ENCODE results near the gene RAD51AP2. TPM values are rescaled to one million over a fixed set of nuclear protein-coding genes. Genes with fewer than 3 reads are reported as not detected.

RAD51AP2 gene
- total RNA-seq, 4 donors from 2014 or later: not detected

DNA sequence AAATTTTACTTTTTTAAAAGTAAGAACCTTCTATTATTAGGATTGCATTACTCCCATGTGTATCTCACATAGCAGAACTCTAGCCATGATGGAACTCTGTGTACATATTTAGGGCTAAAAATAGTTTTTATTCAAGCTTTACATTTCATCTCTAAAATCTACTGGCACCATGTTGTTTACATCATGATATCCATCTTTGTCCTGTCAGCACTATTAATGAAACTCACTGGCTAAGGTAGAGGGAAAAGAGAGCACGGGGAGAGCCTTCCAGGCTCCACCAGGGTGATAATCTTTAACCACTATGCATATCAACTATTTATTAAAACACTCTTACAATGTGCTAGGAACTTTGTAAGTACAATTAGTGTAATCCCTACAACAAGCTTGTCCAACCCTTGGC is 34.7 kb downstream of the RAD51AP2 start:
- Histone ChIP-seq H3K36me3 (no peaks in the 10 kb centered on the region), H3K4me3 (no peak overlapping the region), H3K27ac (no peak overlapping the region), H3K9me3 (no peaks in the 10 kb centered on the region), H3K27me3 (no peaks in the 10 kb centered on the region), H3K4me1 (no peaks in the 10 kb centered on the region)
- TF ChIP-seq EP300 (IDR thresholded peaks at IDR 0.05) (no peak), POLR2A (IDR thresholded peaks at IDR 0.05) (no peak)
- TF ChIP-seq, protein P1, sequence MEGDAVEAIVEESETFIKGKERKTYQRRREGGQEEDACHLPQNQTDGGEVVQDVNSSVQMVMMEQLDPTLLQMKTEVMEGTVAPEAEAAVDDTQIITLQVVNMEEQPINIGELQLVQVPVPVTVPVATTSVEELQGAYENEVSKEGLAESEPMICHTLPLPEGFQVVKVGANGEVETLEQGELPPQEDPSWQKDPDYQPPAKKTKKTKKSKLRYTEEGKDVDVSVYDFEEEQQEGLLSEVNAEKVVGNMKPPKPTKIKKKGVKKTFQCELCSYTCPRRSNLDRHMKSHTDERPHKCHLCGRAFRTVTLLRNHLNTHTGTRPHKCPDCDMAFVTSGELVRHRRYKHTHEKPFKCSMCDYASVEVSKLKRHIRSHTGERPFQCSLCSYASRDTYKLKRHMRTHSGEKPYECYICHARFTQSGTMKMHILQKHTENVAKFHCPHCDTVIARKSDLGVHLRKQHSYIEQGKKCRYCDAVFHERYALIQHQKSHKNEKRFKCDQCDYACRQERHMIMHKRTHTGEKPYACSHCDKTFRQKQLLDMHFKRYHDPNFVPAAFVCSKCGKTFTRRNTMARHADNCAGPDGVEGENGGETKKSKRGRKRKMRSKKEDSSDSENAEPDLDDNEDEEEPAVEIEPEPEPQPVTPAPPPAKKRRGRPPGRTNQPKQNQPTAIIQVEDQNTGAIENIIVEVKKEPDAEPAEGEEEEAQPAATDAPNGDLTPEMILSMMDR (IDR thresholded peaks at IDR 0.05): no peak
- no peak for DNase-seq (ENCODE audit: low spot score in 2 of 2)
- WGBS, 2 donors: 65 to 83% methylated on average over 1 of the region's 1 CpG

DNA sequence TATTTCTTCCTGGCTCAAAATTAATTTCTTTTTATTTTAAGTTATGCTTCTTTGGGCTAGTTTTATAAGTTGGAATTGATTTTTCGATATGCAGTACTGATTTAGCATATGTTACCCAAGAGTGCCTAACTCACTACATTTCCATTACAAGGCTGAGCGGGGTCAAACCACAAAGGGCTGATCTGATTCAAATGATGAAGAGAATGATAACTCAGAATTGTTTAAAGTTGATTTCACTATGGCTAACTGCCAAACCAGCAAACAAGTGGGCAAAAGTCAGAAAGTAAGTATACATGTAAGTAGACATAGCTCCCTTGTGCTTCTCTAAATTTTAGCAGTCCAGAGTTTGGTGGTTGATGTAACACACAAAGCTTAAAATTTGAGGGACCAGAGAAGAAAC is 35.6 kb downstream of the RAD51AP2 start:
- TF ChIP-seq POLR2A (IDR thresholded peaks at IDR 0.05) (no peak), EP300 (IDR thresholded peaks at IDR 0.05) (no peak)
- TF ChIP-seq, protein P1 (IDR thresholded peaks at IDR 0.05): no peak
- no peaks in the 10 kb centered on the region for H3K9me3 ChIP-seq
- H3K36me3 ChIP-seq: no peaks in the 10 kb centered on the region
- no peaks in the 10 kb centered on the region for H3K27me3 ChIP-seq
- no peaks in the 10 kb centered on the region for H3K4me1 ChIP-seq
- H3K4me3 ChIP-seq: no peak overlapping the region
- WGBS, 2 donors: 67% methylated on average over 2 of the region's 2 CpGs
- H3K27ac ChIP-seq: no peak overlapping the region
- no peak for DNase-seq (ENCODE audit: low spot score in 2 of 2)

DNA sequence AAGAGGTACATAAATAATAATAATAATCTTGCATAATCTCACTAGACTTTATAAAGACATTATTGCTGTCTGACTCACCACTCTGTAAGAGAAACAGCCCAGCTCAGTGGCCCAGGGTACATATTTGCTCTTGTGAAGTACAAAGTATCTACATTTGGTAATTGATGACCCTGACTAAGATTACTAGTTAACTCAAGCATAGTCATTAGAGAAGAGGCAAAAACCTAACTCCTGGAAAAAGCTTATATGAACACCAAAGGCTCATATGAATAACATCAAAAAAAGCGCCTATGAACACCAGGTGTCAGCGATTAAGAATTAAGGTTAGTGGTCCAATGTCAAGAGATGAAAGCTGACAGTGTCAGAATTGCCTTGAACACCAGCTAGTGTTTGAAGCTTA is 38.4 kb downstream of the RAD51AP2 start:
- DNase-seq (ENCODE audit: low spot score in 2 of 2): no peak
- Histone ChIP-seq H3K27me3 (no peaks in the 10 kb centered on the region), H3K27ac (no peak overlapping the region), H3K4me3 (no peak overlapping the region), H3K4me1 (no peaks in the 10 kb centered on the region), H3K36me3 (no peaks in the 10 kb centered on the region), H3K9me3 (no peaks in the 10 kb centered on the region)
- WGBS, 2 donors: 84 to 86% methylated on average over 2 of the region's 2 CpGs
- TF ChIP-seq POLR2A (IDR thresholded peaks at IDR 0.05) (no peak), EP300 (IDR thresholded peaks at IDR 0.05) (no peak)
- TF ChIP-seq, protein P1 (IDR thresholded peaks at IDR 0.05): no peak

DNA sequence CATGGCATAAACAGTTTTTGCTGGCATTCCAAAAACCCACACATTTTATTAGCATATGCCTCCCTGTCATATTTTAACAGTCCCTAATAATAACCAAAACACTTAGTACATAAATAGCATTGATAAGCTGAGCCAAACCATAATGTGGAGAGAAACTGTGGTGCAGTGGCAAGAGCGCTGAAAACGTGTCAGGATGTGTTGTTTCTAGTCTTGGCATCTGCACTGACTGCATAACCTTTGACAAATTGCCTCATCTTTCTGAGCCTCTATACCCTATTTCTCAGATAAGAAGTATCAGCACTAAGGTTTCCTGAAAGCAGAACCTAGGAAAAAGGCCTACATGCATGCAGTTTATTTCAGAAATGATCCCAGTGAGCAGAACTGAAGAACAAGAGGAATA is 41.4 kb downstream of the RAD51AP2 start:
- H3K4me3 ChIP-seq: no peak overlapping the region
- TF ChIP-seq EP300 (IDR thresholded peaks at IDR 0.05): no peak
- no peak for TF ChIP-seq POLR2A (IDR thresholded peaks at IDR 0.05)
- TF ChIP-seq, protein P1 (IDR thresholded peaks at IDR 0.05): no peak
- 63 to 70% methylated on average over 2 of the region's 2 CpGs for WGBS, 2 donors
- no peaks in the 10 kb centered on the region for H3K9me3 ChIP-seq
- H3K27me3 ChIP-seq: no peaks in the 10 kb centered on the region
- no peaks in the 10 kb centered on the region for H3K4me1 ChIP-seq
- H3K27ac ChIP-seq: no peak overlapping the region
- no peak for DNase-seq (ENCODE audit: low spot score in 2 of 2)
- no peaks in the 10 kb centered on the region for H3K36me3 ChIP-seq

DNA sequence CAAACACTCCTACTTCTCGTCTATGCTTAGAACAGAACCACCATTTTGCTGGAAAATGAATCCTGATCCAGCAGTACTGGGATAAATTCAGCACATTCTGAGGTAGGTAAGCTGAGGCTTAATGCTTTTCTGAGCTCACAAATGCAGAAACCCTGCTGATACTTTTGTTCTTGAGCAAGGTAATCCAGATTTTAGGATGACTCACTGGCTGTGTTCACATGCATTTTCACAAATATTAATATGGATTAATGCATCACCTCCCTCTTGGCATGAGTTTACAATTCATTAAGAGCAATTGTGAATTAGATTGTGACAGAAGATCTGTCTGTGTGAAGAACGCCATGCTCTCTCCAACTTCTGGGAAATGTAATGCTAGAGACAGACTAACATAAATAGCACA is 42.2 kb downstream of the RAD51AP2 start:
- H3K9me3 ChIP-seq: peaks cover 0 to 4% (median 0%) of the 10 kb centered on the region in 4 donors
- no peaks in the 10 kb centered on the region for H3K36me3 ChIP-seq
- WGBS, 2 donors: 74 to 75% methylated on average over 2 of the region's 2 CpGs
- no peak overlapping the region for H3K4me3 ChIP-seq
- TF ChIP-seq, protein P1 (IDR thresholded peaks at IDR 0.05): no peak
- TF ChIP-seq POLR2A (IDR thresholded peaks at IDR 0.05): no peak
- TF ChIP-seq EP300 (IDR thresholded peaks at IDR 0.05): no peak
- no peak overlapping the region for H3K27ac ChIP-seq
- H3K4me1 ChIP-seq: no peaks in the 10 kb centered on the region
- no peak for DNase-seq (ENCODE audit: low spot score in 2 of 2)
- H3K27me3 ChIP-seq: no peaks in the 10 kb centered on the region
